Stimulated activated CD8-positive, alpha-beta memory T cell treated with anti-CD3 and anti-CD28 coated beads, Interleukin-4, amount 100 ng/mL, for 24 hours (primary cell): ENCODE results near the gene TRIM66.

Experiments
- DNase-seq: peaks from one replicate; pipeline ENCODE4 v3.0.0-alpha.2; 2020; ENCODE audit warnings: low read depth

TRIM66 gene

DNA sequence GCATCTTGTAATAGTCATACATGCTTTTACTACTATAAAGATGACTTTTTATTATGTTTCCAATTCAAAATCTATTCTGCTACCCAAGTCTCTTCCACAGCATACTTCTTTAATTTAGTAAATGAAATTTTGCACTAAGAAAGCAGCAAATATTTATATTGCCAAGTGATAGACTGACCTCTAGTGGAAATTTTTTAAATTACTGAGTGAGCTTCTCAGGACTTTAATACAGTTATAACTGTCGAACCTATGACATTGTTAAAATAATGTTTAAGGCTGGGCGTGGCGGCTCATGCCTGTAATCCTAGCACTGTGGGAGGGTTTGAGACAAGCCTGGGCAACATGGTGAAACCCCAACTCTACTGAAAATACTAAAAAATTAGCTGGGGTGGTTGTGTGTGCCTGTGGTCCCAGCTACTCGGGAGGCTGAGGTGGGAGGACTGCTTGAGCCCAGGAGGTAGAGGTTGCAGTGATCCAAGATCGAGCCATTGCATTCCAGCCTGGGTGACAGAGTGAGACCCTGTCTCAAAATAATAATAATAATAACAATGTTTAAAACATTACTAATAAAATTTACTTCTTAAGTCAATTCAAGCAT, 115.8 kb downstream of the TRIM66 start:
- DNase-seq, result no peak

- no peak for DNase-seq
Measured at GRCh38 chr11:8564526-8564925, 117.9 kb downstream of the TRIM66 start.
